ENCODE data around the gene CFAP58. TPM values are rescaled to one million over a fixed set of nuclear protein-coding genes. Genes with fewer than 3 reads are reported as not detected.

Gene CFAP58
- total RNA-seq, 1 experiment from 2014 or later, result 0.63 TPM

DNA sequence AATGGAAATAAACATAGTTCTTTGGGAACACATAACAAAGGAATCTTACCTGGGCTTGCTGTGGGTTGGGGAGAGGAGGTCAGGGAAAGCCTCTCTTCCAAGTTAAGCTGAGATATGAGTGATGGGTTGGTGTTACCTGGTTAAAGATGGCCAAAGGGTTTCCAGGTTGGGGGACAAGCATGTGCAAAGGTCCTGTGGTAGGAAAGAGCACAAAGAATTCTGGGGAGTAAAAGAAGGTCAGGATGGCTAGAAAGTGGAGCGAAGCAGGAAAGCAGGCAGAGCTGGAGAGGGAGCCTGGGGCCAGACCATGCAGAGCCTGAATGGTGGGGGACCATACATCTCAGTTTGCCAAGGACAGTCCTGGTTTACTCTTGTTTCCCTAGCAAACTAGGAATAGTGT is 133.2 kb downstream of the CFAP58 start:
- H2BK120ac ChIP-seq (ENCODE audit: low read depth, low read length, poor library complexity, severe bottlenecking), result no peak overlapping the region
- H3K36me3 Mint-ChIP-seq (ENCODE audit: insufficient read depth in 1 of 3, low read depth in 3 of 3), result peaks cover 0 to 4% (median 0%) of the 10 kb centered on the region in 3 experiments; a peak in 2 of 7 replicates
- TF ChIP-seq, protein P1, sequence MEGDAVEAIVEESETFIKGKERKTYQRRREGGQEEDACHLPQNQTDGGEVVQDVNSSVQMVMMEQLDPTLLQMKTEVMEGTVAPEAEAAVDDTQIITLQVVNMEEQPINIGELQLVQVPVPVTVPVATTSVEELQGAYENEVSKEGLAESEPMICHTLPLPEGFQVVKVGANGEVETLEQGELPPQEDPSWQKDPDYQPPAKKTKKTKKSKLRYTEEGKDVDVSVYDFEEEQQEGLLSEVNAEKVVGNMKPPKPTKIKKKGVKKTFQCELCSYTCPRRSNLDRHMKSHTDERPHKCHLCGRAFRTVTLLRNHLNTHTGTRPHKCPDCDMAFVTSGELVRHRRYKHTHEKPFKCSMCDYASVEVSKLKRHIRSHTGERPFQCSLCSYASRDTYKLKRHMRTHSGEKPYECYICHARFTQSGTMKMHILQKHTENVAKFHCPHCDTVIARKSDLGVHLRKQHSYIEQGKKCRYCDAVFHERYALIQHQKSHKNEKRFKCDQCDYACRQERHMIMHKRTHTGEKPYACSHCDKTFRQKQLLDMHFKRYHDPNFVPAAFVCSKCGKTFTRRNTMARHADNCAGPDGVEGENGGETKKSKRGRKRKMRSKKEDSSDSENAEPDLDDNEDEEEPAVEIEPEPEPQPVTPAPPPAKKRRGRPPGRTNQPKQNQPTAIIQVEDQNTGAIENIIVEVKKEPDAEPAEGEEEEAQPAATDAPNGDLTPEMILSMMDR (conservative IDR thresholded peaks at IDR 0.05), result no peak
- no peaks in the 10 kb centered on the region for H3K79me2 ChIP-seq (ENCODE audit: insufficient read depth, low read length)
- H2BK15ac ChIP-seq (ENCODE audit: low read depth, low read length), result no peak overlapping the region
- 0 out of 5 replicates have a peak, but pooled peaks cover 0 to 3% of the 10 kb centered on the region in 2 experiments for H3K9me3 Mint-ChIP-seq
- H3K4me1 Mint-ChIP-seq, result peaks cover 8 to 17% of the 10 kb centered on the region in 2 experiments
- H2BK20ac ChIP-seq (ENCODE audit: low read depth, low read length, poor library complexity, severe bottlenecking), result no peak overlapping the region
- H3K79me1 ChIP-seq (ENCODE audit: insufficient read depth, low read depth, low read length, poor library complexity, severe bottlenecking), result no peaks in the 10 kb centered on the region
- H3K18ac ChIP-seq (ENCODE audit: insufficient read length, low read depth, low read length), result no peak overlapping the region
- WGBS (ENCODE audit: extremely low coverage, insufficient read length, low lambda C conversion rate), result no CpG with 5 or more reads among the region's 1 CpG
- H2BK12ac ChIP-seq (ENCODE audit: insufficient read length, low read depth, low read length), result no peak overlapping the region
- H3K56ac ChIP-seq (ENCODE audit: insufficient read length, low read depth, low read length), result no peak overlapping the region
- no peaks in the 10 kb centered on the region for H3K27me3 ChIP-seq (ENCODE audit: insufficient read depth, low read length)
- no peak overlapping the region for H2AK5ac ChIP-seq (ENCODE audit: insufficient read length, low read length)
- no peak overlapping the region for H4K5ac ChIP-seq (ENCODE audit: insufficient read length, low read depth, low read length)
- no peak overlapping the region for H4K91ac ChIP-seq (ENCODE audit: insufficient read length, low read depth, low read length)
- no peak overlapping the region for H3K4ac ChIP-seq (ENCODE audit: low read depth, low read length)
- no peak overlapping the region for H2BK5ac ChIP-seq (ENCODE audit: insufficient read length, low read length)
- no peak overlapping the region for H2AFZ ChIP-seq (ENCODE audit: low read length)
- H3K4me2 ChIP-seq (ENCODE audit: insufficient read depth, insufficient read length, low read length), result no peak overlapping the region
- no peak overlapping the region for H4K8ac ChIP-seq (replicated peaks; ENCODE audit: insufficient read length, low read depth, low read length)
- H3K4me3 Mint-ChIP-seq, result no peak overlapping the region
- H3K27me3 Mint-ChIP-seq (ENCODE audit: low read depth), result peaks cover 13% of the 10 kb centered on the region
- H3K23me2 ChIP-seq (ENCODE audit: insufficient read length, low read depth, low read length, poor library complexity, severe bottlenecking), result no peaks in the 10 kb centered on the region
- H3K23ac ChIP-seq (ENCODE audit: insufficient read length, low read depth, low read length), result no peak overlapping the region
- no peaks in the 10 kb centered on the region for H3K4me1 ChIP-seq (ENCODE audit: insufficient read depth, low read length)
- H4K20me1 ChIP-seq (ENCODE audit: control insufficient read depth, insufficient read depth, insufficient read length), result no peaks in the 10 kb centered on the region
- DNase-seq, result no peak
- H3K9ac ChIP-seq (ENCODE audit: extremely low read depth, insufficient read length, low read length), result no peak overlapping the region
- H3K14ac ChIP-seq (ENCODE audit: insufficient read depth, low read length), result no peak overlapping the region
- H3T11ph ChIP-seq (ENCODE audit: low read length), result no peak overlapping the region
- H3K9me3 ChIP-seq (ENCODE audit: control insufficient read depth, low read depth, low read length), result no peaks in the 10 kb centered on the region
- H3K27ac Mint-ChIP-seq, result no peak overlapping the region
- no peak overlapping the region for H3K27ac ChIP-seq (ENCODE audit: insufficient read length, low read depth, low read length)
